PFSK-1 (cell line): ENCODE measurements around the gene GCNT1.

ENCODE experiments used
- FOXP2 ChIP-seq: optimal IDR thresholded peaks from 2 replicates; pipeline ENCODE3; 2011; ENCODE audit warnings: borderline replicate concordance, control low read depth, inconsistent platforms; ENCODE audit not compliant: insufficient read depth; ENCODE audit errors: extremely low read length, extremely low read depth
- POLR2AphosphoS5 ChIP-seq: IDR thresholded peaks from 2 replicates; pipeline ENCODE4 v1.6.1; 2012; ENCODE audit warnings: low read depth, mild to moderate bottlenecking, control low read depth, low read length, moderate library complexity
- TAF1 ChIP-seq: IDR thresholded peaks from 2 replicates; pipeline ENCODE4 v1.6.1; 2012; ENCODE audit warnings: low read length, control low read depth, borderline replicate concordance; ENCODE audit not compliant: insufficient read depth
- TF ChIP-seq, protein P1 (sequence below), 2 experiments: IDR thresholded peaks; 2 replicates each; pipeline versions ENCODE4 v1.6.1 to v1.8.0; 2011 to 2012; ENCODE audit warnings: low read depth in 2 of 2, low read length in 2 of 2, control low read depth in 1 of 2, inconsistent platforms in 1 of 2, mild to moderate bottlenecking in 1 of 2, moderate library complexity in 1 of 2; ENCODE audit not compliant: insufficient read depth in 1 of 2

GRCh38 chr9:76519075-76519835 lies 60.3 kb downstream of the GCNT1 start:
- no peak for TF ChIP-seq FOXP2
- no peak for TF ChIP-seq POLR2AphosphoS5
- TF ChIP-seq, protein P1, sequence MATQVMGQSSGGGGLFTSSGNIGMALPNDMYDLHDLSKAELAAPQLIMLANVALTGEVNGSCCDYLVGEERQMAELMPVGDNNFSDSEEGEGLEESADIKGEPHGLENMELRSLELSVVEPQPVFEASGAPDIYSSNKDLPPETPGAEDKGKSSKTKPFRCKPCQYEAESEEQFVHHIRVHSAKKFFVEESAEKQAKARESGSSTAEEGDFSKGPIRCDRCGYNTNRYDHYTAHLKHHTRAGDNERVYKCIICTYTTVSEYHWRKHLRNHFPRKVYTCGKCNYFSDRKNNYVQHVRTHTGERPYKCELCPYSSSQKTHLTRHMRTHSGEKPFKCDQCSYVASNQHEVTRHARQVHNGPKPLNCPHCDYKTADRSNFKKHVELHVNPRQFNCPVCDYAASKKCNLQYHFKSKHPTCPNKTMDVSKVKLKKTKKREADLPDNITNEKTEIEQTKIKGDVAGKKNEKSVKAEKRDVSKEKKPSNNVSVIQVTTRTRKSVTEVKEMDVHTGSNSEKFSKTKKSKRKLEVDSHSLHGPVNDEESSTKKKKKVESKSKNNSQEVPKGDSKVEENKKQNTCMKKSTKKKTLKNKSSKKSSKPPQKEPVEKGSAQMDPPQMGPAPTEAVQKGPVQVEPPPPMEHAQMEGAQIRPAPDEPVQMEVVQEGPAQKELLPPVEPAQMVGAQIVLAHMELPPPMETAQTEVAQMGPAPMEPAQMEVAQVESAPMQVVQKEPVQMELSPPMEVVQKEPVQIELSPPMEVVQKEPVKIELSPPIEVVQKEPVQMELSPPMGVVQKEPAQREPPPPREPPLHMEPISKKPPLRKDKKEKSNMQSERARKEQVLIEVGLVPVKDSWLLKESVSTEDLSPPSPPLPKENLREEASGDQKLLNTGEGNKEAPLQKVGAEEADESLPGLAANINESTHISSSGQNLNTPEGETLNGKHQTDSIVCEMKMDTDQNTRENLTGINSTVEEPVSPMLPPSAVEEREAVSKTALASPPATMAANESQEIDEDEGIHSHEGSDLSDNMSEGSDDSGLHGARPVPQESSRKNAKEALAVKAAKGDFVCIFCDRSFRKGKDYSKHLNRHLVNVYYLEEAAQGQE (IDR thresholded peaks at IDR 0.05; ENCODE audit: insufficient read depth in 1 of 2, low read depth in 2 of 2, low read length in 2 of 2), result no peak
- no peak for TF ChIP-seq TAF1
